RWPE2 (cell line): ENCODE measurements around the gene XPO5.
"Not testable (repeated sequence)": the region's sequence is repeated elsewhere in the genome, so short reads cannot be mapped to it uniquely, and the experiment has no call there.

Experiments
- ATAC-seq: fragments of 200-7000 bp; cut with Tn5 transposase; 3 replicates; pipeline ENCODE4 v1.9.1; 2021; ENCODE audit warnings: low read depth
- DNase-seq: peaks from one replicate; pipeline ENCODE4 v3.0.0-alpha.2; 2020; ENCODE audit warnings: low spot score
- H3K27ac ChIP-seq: fragments of 450-650 bp; 2 replicates; pipeline ENCODE4 v1.5.1; 2017; ENCODE audit warnings: mild to moderate bottlenecking; ENCODE audit not compliant: poor library complexity, severe bottlenecking
- H3K27me3 ChIP-seq: fragments of 250-450 bp; sonication (Bioruptor Pico); 2 replicates; pipeline ENCODE4 v1.5.1; 2021; ENCODE audit warnings: mild to moderate bottlenecking, moderate library complexity; ENCODE audit not compliant: insufficient read depth, poor library complexity, severe bottlenecking
- H3K36me3 ChIP-seq: fragments of 250-450 bp; sonication (Bioruptor Pico); 2 replicates; pipeline ENCODE4 v1.5.1; 2020; ENCODE audit warnings: low read depth, mild to moderate bottlenecking, moderate library complexity
- H3K4me1 ChIP-seq: fragments of 250-450 bp; sonication (Bioruptor Pico); 2 replicates; pipeline ENCODE4 v1.5.1; 2021; ENCODE audit warnings: mild to moderate bottlenecking, moderate library complexity; ENCODE audit not compliant: insufficient read depth, poor library complexity, severe bottlenecking
- H3K4me3 ChIP-seq: fragments of 250-450 bp; sonication (Bioruptor Pico); 2 replicates; pipeline ENCODE4 v1.5.1; 2021; ENCODE audit warnings: mild to moderate bottlenecking, moderate library complexity; ENCODE audit not compliant: severe bottlenecking
- H3K9me3 ChIP-seq: fragments of 250-450 bp; sonication (Bioruptor Pico); 2 replicates; pipeline ENCODE4 v1.5.1; 2021; ENCODE audit warnings: mild to moderate bottlenecking, moderate library complexity; ENCODE audit not compliant: severe bottlenecking
- CTCF ChIP-seq: fragments of 450-650 bp; IDR thresholded peaks from one replicate; pipeline ENCODE4 v1.5.1; 2017; ENCODE audit warnings: mild to moderate bottlenecking, moderate library complexity; ENCODE audit not compliant: poor library complexity, severe bottlenecking

XPO5 gene

DNA sequence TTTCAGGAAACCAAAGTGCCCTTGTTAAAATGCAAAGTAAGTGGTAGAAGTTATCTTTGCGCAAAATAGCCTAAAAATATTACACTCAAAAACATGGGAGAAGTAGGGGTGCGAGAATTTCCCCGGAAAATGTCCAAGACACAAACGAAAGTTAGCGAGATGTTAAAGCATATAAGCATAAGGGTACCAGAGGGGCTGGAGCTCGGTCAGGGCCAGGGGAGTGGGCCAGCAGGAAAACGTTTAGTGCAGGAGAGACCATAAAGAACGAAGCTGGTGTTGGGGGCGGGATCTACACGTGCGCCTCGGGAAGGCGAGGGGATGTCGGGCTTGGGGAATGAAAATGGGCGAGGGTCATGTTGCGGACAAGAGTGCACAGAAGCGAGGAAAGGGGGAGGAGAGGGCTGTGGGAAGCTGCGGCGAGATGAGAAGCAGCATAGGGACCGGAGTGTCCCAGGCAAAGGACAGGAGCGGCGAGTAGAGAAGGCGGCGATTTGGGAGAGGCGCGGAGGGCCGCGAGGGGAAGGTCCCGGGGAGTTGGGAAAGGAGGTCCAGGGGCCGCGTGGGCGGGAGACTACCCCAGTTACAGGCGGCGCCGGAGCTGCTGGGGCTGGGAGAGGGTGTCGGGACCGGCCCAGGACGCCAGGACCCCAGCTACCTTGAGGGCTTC lies 600 bp downstream of the XPO5 start:
- H3K36me3 ChIP-seq = peaks cover 48% of the 10 kb centered on the region
- ATAC-seq = peak; percentile 43
- H3K4me3 ChIP-seq = peak overlapping the region; percentile 92
- TF ChIP-seq CTCF = no peak
- no peaks in the 10 kb centered on the region for H3K27me3 ChIP-seq
- H3K9me3 ChIP-seq = no peaks in the 10 kb centered on the region
- H3K27ac ChIP-seq = peak overlapping the region; percentile 79
- DNase-seq = peak; percentile 62
- peaks cover 11% of the 10 kb centered on the region for H3K4me1 ChIP-seq

DNA sequence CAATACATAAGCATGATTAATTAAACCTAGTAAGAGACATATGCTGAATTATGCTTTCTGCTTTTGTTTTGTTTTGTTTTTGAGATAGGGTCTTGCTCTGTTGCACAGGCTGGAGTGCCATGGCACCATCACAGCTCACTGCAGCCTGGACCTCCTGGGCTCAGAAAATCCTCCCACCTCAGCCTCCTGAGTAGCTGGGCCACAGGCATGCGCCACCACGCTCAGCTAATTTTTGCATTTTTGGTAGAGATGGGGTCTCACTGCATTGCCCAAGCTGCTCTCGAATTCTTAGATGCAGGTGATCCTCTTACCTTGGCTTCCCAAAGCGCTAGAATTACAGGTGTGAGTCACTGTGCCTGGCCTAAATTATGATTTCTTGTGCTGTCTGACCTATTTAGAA lies 3.8 kb downstream of the XPO5 start:
- H3K27me3 ChIP-seq = no peaks in the 10 kb centered on the region
- no peak overlapping the region for H3K27ac ChIP-seq
- no peak overlapping the region for H3K4me3 ChIP-seq
- H3K9me3 ChIP-seq = no peaks in the 10 kb centered on the region
- DNase-seq (no peak), ATAC-seq (no peak)
- H3K36me3 ChIP-seq = peaks cover 63% of the 10 kb centered on the region
- no peaks in the 10 kb centered on the region for H3K4me1 ChIP-seq
- no peak for TF ChIP-seq CTCF

- no peak for DNase-seq
- TF ChIP-seq CTCF = no peak
- peaks cover 74% of the 10 kb centered on the region for H3K36me3 ChIP-seq
These were observed 4.9 kb downstream of the XPO5 start for GRCh38 chr6:43570876-43571441.

GRCh38 chr6:43559328-43559727 lies 16.5 kb downstream of the XPO5 start:
- no peak for TF ChIP-seq CTCF
- H3K4me1 ChIP-seq = no peaks in the 10 kb centered on the region
- no peaks in the 10 kb centered on the region for H3K9me3 ChIP-seq
- ATAC-seq (no peak), DNase-seq (no peak)
- peaks cover 100% of the 10 kb centered on the region for H3K36me3 ChIP-seq
- no peak overlapping the region for H3K27ac ChIP-seq
- no peak overlapping the region for H3K4me3 ChIP-seq
- H3K27me3 ChIP-seq = no peaks in the 10 kb centered on the region

More at GRCh38 chr6:43570876-43571441, 4.9 kb downstream of the XPO5 start:
- no peaks in the 10 kb centered on the region for H3K9me3 ChIP-seq
- H3K27me3 ChIP-seq = no peaks in the 10 kb centered on the region
- no peak for ATAC-seq
- no peak overlapping the region for H3K27ac ChIP-seq
- no peaks in the 10 kb centered on the region for H3K4me1 ChIP-seq
- H3K4me3 ChIP-seq = no peak overlapping the region

- H3K36me3 ChIP-seq = peaks cover 100% of the 10 kb centered on the region
- not testable (repeated sequence) for ATAC-seq
These were observed 18.2 kb downstream of the XPO5 start for GRCh38 chr6:43557620-43558019.

More at GRCh38 chr6:43557620-43558019, 18.2 kb downstream of the XPO5 start:
- not testable (repeated sequence) for H3K4me3 ChIP-seq, H3K27ac ChIP-seq, H3K4me1 ChIP-seq, H3K9me3 ChIP-seq, DNase-seq, H3K27me3 ChIP-seq
